A549 (cell line): Measurements from ENCODE around the gene THUMPD2. TPM values are rescaled to one million over a fixed set of nuclear protein-coding genes. Genes with fewer than 3 reads are reported as not detected.

ENCODE experiments used
- ATAC-seq, 2 experiments: fragments of 200-7000 bp in 1 of 2; fragments of >200 bp in 1 of 2; cut with Nextera tagmentation in 1 of 2; cut with Tn5 transposase in 1 of 2; 3 replicates each; pipeline versions ENCODE4 v1.8.0 to v1.9.1; 2018 to 2020; ENCODE audit warnings: mild to moderate bottlenecking in 1 of 2, moderate library complexity in 1 of 2
- CTCF ChIA-PET: fragments of 300-600 bp; sonication (Branson Sonifier 250); formaldehyde crosslinking; extraction: SDS; loops from one replicate; lab custom pipeline; 2021; ENCODE audit warnings: antibody characterized with exemption, inconsistent platforms; lab: Yijun Ruan, JAX
- POLR2A ChIA-PET: fragments of 350-600 bp; formaldehyde crosslinking; extraction: SDS; loops from one replicate; lab custom pipeline; 2021; ENCODE audit warnings: antibody characterized with exemption, inconsistent platforms; lab: Yijun Ruan, JAX
- DNase-seq, 2 experiments: peaks; one replicate each; pipeline versions ENCODE4 v3.0.0 to v3.0.0-alpha.2; 2011 to 2016; ENCODE audit warnings: low read depth in 1 of 2, low spot score in 1 of 2
- FAIRE-seq: peaks from 2 replicates; lab custom pipeline; 2011; peaks lifted over from hg19 to GRCh38; lab: Jason Lieb, UNC
- H3K27ac ChIP-seq, 2 experiments: fragments of >200 bp; sonication (Bioruptor Twin); formaldehyde crosslinking; 3 replicates each; pipeline ENCODE4 v1.5.1; 2016 to 2017
- H3K4me1 ChIP-seq: fragments of >200 bp; sonication (Bioruptor Twin); formaldehyde crosslinking; 3 replicates; pipeline ENCODE4 v1.6.1; 2016
- H3K4me2 ChIP-seq: fragments of >200 bp; sonication (Bioruptor Twin); formaldehyde crosslinking; 3 replicates; pipeline ENCODE4 v1.6.1; 2016
- H3K4me3 ChIP-seq: fragments of >200 bp; sonication (Bioruptor Twin); formaldehyde crosslinking; 3 replicates; pipeline ENCODE4 v1.5.1; 2016
- H3K9me3 ChIP-seq: fragments of >200 bp; sonication (Bioruptor Twin); formaldehyde crosslinking; 3 replicates; pipeline ENCODE4 v1.6.1; 2016
- CHD4 ChIP-seq: fragments of 200-600 bp; sonication (generic); IDR thresholded peaks from 2 replicates; pipeline ENCODE4 v1.6.1; 2016; ENCODE audit warnings: antibody characterized with exemption, mild to moderate bottlenecking, borderline replicate concordance
- CTCF ChIP-seq: fragments of >200 bp; sonication (Bioruptor Twin); formaldehyde crosslinking; IDR thresholded peaks from 3 replicates; pipeline ENCODE4 v1.5.1; 2016
- FOSB ChIP-seq: fragments of 250-450 bp; sonication (Bioruptor Pico); IDR thresholded peaks from 2 replicates; pipeline ENCODE4 v1.5.0; 2020; ENCODE audit warnings: mild to moderate bottlenecking, moderate library complexity
- FOSL2 ChIP-seq, 2 experiments: fragments of 450-650 bp in 1 of 2; fragments of >200 bp in 1 of 2; sonication (Bioruptor Twin) in 1 of 2; formaldehyde crosslinking; IDR thresholded peaks; 2 replicates each; pipeline versions ENCODE4 v1.5.0 to v1.6.1; 2016 to 2020; ENCODE audit warnings: mild to moderate bottlenecking in 1 of 2, moderate library complexity in 1 of 2
- FOXS1 ChIP-seq: fragments of 250-450 bp; sonication (Bioruptor Pico); IDR thresholded peaks from 2 replicates; pipeline ENCODE4 v1.5.0; 2020; ENCODE audit warnings: mild to moderate bottlenecking, moderate library complexity
- GATA3 ChIP-seq: IDR thresholded peaks from 2 replicates; pipeline ENCODE4 v1.6.1; 2012; ENCODE audit warnings: borderline replicate concordance
- HOXB5 ChIP-seq: fragments of 250-450 bp; sonication (Bioruptor Pico); IDR thresholded peaks from 2 replicates; pipeline ENCODE4 v1.5.0; 2020; ENCODE audit warnings: mild to moderate bottlenecking, moderate library complexity
- KDM5A ChIP-seq: fragments of 200-600 bp; sonication (generic); IDR thresholded peaks from 2 replicates; pipeline ENCODE4 v1.6.1; 2016; ENCODE audit warnings: antibody characterized with exemption, mild to moderate bottlenecking
- MYC ChIP-seq: IDR thresholded peaks from 2 replicates; pipeline ENCODE4 v1.6.1; 2012; ENCODE audit warnings: mild to moderate bottlenecking, inconsistent platforms, low read length, improper control_type of control experiment, borderline replicate concordance
- POLR2AphosphoS2 ChIP-seq: conservative IDR thresholded peaks from 2 replicates; pipeline ENCODE4 v1.6.1; 2012; ENCODE audit warnings: low read length, improper control_type of control experiment, inconsistent platforms
- RNF2 ChIP-seq: fragments of 200-600 bp; sonication (generic); IDR thresholded peaks from 2 replicates; pipeline ENCODE4 v1.6.1; 2016; ENCODE audit warnings: low read depth, mild to moderate bottlenecking, antibody characterized with exemption, moderate library complexity, borderline replicate concordance
- SREBF2 ChIP-seq: fragments of 450-650 bp; IDR thresholded peaks from 2 replicates; pipeline ENCODE4 v1.6.1; 2014; ENCODE audit warnings: mild to moderate bottlenecking, moderate library complexity
- TP53 ChIP-seq: fragments of 250-450 bp; sonication (Bioruptor Pico); IDR thresholded peaks from 2 replicates; pipeline ENCODE4 v1.5.0; 2021; ENCODE audit warnings: mild to moderate bottlenecking, moderate library complexity
- ZC3H11A ChIP-seq: fragments of 450-650 bp; IDR thresholded peaks from 2 replicates; pipeline ENCODE4 v1.6.1; 2014; ENCODE audit warnings: antibody characterized with exemption, mild to moderate bottlenecking
- ZSCAN20 ChIP-seq: fragments of 250-450 bp; sonication (Bioruptor Pico); IDR thresholded peaks from 2 replicates; pipeline ENCODE4 v1.8.0; 2022; ENCODE audit warnings: mild to moderate bottlenecking, moderate library complexity
- WGBS: methylation state at CpG from one replicate; pipeline ENCODE4 v1.1.6; 2017; ENCODE audit errors: missing lambda C conversion rate; 5-methylcytosine and 5-hydroxymethylcytosine counted together
- polyA plus RNA-seq, 4 experiments: library from polyadenylated mRNA; depleted of rRNA in 3 of 4; stranded (reverse); fragments of >200 nt; fragmentation: RNase III in 1 of 4; extraction: RNeasy Plus Mini Kit Qiagen cat#74134 plus additional on column Dnase treatment in 1 of 4; gene quantifications; 2 replicates in 3 of 4; 3 replicates in 1 of 4; pipeline ENCODE4 v1.2.3, GENCODE V29; 2011 to 2017
- TF ChIP-seq, protein P1 (sequence below): fragments of 250-450 bp; sonication (Bioruptor Pico); IDR thresholded peaks from 2 replicates; pipeline ENCODE4 v1.5.0; 2021; ENCODE audit warnings: mild to moderate bottlenecking, moderate library complexity, borderline replicate concordance
- TF ChIP-seq, protein P2 (sequence below): fragments of 200-600 bp; sonication (generic); IDR thresholded peaks from 2 replicates; pipeline ENCODE4 v1.6.1; 2016; ENCODE audit warnings: antibody characterized with exemption, mild to moderate bottlenecking, moderate library complexity
- TF ChIP-seq, protein P3 (sequence below): IDR thresholded peaks from 2 replicates; pipeline ENCODE4 v1.6.1; 2012

The THUMPD2 gene
- polyA plus RNA-seq, 2 of the 4 experiments (the other 2 are of a cell fraction): 13.8 to 25.3 TPM

- H3K4me2 ChIP-seq: no peak overlapping the region
- no peak for DNase-seq
- 89% methylated on average over 4 of the region's 4 CpGs for WGBS
- H3K27ac ChIP-seq: no peak overlapping the region
- no peak for TF ChIP-seq GATA3
- TF ChIP-seq ZSCAN20 (CRISPR knock-in tag): no peak
- TF ChIP-seq RNF2: no peak
- FAIRE-seq: no peak
- ChIA-PET POLR2A (no interaction called here), CTCF (no interaction called here)
- no peaks in the 10 kb centered on the region for H3K4me1 ChIP-seq
- H3K4me3 ChIP-seq: no peak overlapping the region
- no peak for ATAC-seq
- no peaks in the 10 kb centered on the region for H3K9me3 ChIP-seq
These were observed 21.9 kb downstream of the THUMPD2 start for GRCh38 chr2:39757156-39757555.

- Histone ChIP-seq H3K4me3 (no peak overlapping the region), H3K27ac (no peak overlapping the region), H3K9me3 (no peaks in the 10 kb centered on the region), H3K4me2 (no peak overlapping the region), H3K4me1 (no peaks in the 10 kb centered on the region)
- WGBS: 61% methylated on average over 1 of the region's 1 CpG
- CTCF ChIA-PET: no interaction called here
- ATAC-seq (no peak), DNase-seq (no peak), FAIRE-seq (no peak)
- TF ChIP-seq, protein P1, sequence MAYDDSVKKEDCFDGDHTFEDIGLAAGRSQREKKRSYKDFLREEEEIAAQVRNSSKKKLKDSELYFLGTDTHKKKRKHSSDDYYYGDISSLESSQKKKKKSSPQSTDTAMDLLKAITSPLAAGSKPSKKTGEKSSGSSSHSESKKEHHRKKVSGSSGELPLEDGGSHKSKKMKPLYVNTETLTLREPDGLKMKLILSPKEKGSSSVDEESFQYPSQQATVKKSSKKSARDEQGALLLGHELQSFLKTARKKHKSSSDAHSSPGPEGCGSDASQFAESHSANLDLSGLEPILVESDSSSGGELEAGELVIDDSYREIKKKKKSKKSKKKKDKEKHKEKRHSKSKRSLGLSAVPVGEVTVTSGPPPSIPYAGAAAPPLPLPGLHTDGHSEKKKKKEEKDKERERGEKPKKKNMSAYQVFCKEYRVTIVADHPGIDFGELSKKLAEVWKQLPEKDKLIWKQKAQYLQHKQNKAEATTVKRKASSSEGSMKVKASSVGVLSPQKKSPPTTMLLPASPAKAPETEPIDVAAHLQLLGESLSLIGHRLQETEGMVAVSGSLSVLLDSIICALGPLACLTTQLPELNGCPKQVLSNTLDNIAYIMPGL: no peak
- no peak for TF ChIP-seq ZSCAN20 (CRISPR knock-in tag)
- TF ChIP-seq HOXB5 (CRISPR knock-in tag): no peak
- no peak for TF ChIP-seq GATA3
- no peak for TF ChIP-seq TP53 (CRISPR knock-in tag)
- TF ChIP-seq SREBF2: no peak
- POLR2A ChIA-PET: no interaction called here
These were observed 23.6 kb downstream of the THUMPD2 start for GRCh38 chr2:39755466-39755865.

- ChIA-PET CTCF (interaction anchor here (0.8 to 2.9 kb wide), 4 partner anchors 10 to 16 kb away, joined by 3 to 22 read pairs (median 5); no protein-coding TSS in a partner anchor), POLR2A (no interaction called here)
- Histone ChIP-seq H3K4me2 (no peak overlapping the region), H3K4me1 (no peaks in the 10 kb centered on the region), H3K9me3 (no peaks in the 10 kb centered on the region), H3K4me3 (no peak overlapping the region), H3K27ac (no peak overlapping the region)
- WGBS: 96% methylated on average over 1 of the region's 1 CpG
- FAIRE-seq: no peak
- no peak for ATAC-seq
- DNase-seq: no peak
- TF ChIP-seq FOSL2 (IDR thresholded peaks at IDR 0.05): no peak
- peak; percentile 28; the same call in 1 of the 2 replicates for TF ChIP-seq FOSL2 (CRISPR knock-in tag; IDR thresholded peaks at IDR 0.05)
- TF ChIP-seq CHD4: no peak
These were observed 35.7 kb downstream of the THUMPD2 start for GRCh38 chr2:39743269-39743776.

GRCh38 chr2:39741871-39742270 is 37.2 kb downstream of the THUMPD2 start:
- H3K4me1 ChIP-seq: no peaks in the 10 kb centered on the region
- CTCF ChIA-PET: interaction anchor here (1.6 to 2.9 kb wide), 3 partner anchors 9 to 18 kb away, joined by 5 to 22 read pairs (median 7); no protein-coding TSS in a partner anchor
- no peak for DNase-seq
- no peaks in the 10 kb centered on the region for H3K9me3 ChIP-seq
- 89% methylated on average over 1 of the region's 1 CpG for WGBS
- no peak overlapping the region for H3K4me3 ChIP-seq
- ATAC-seq: no peak
- POLR2A ChIA-PET: no interaction called here
- H3K27ac ChIP-seq: no peak overlapping the region
- no peak for FAIRE-seq
- H3K4me2 ChIP-seq: no peak overlapping the region
- TF ChIP-seq, protein P2, sequence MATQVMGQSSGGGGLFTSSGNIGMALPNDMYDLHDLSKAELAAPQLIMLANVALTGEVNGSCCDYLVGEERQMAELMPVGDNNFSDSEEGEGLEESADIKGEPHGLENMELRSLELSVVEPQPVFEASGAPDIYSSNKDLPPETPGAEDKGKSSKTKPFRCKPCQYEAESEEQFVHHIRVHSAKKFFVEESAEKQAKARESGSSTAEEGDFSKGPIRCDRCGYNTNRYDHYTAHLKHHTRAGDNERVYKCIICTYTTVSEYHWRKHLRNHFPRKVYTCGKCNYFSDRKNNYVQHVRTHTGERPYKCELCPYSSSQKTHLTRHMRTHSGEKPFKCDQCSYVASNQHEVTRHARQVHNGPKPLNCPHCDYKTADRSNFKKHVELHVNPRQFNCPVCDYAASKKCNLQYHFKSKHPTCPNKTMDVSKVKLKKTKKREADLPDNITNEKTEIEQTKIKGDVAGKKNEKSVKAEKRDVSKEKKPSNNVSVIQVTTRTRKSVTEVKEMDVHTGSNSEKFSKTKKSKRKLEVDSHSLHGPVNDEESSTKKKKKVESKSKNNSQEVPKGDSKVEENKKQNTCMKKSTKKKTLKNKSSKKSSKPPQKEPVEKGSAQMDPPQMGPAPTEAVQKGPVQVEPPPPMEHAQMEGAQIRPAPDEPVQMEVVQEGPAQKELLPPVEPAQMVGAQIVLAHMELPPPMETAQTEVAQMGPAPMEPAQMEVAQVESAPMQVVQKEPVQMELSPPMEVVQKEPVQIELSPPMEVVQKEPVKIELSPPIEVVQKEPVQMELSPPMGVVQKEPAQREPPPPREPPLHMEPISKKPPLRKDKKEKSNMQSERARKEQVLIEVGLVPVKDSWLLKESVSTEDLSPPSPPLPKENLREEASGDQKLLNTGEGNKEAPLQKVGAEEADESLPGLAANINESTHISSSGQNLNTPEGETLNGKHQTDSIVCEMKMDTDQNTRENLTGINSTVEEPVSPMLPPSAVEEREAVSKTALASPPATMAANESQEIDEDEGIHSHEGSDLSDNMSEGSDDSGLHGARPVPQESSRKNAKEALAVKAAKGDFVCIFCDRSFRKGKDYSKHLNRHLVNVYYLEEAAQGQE: no peak
- TF ChIP-seq FOXS1 (CRISPR knock-in tag): no peak
- no peak for TF ChIP-seq CTCF
- TF ChIP-seq FOSB (CRISPR knock-in tag): no peak
- no peak for TF ChIP-seq POLR2AphosphoS2
- no peak for TF ChIP-seq KDM5A
- no peak for TF ChIP-seq ZC3H11A
- TF ChIP-seq MYC: no peak
- TF ChIP-seq, protein P3, sequence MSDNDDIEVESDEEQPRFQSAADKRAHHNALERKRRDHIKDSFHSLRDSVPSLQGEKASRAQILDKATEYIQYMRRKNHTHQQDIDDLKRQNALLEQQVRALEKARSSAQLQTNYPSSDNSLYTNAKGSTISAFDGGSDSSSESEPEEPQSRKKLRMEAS: no peak
